ENCODE data around the gene CAMK1D. TPM values are rescaled to one million over a fixed set of nuclear protein-coding genes. Genes with fewer than 3 reads are reported as not detected.

Gene CAMK1D
- total and polyA plus RNA-seq, 2 experiments from 2014 or later = 3.5 to 6.0 TPM

GRCh38 chr10:12884851-12885250 is 535.5 kb downstream of the CAMK1D start:
- no peaks in the 10 kb centered on the region for H4K20me1 ChIP-seq (ENCODE audit: insufficient read depth, poor library complexity, severe bottlenecking)
- peak; percentile 55 for DNase-seq (ENCODE audit: low spot score)

More at GRCh38 chr10:12884851-12885250, 535.5 kb downstream of the CAMK1D start:
- Histone ChIP-seq H3K27me3 (no peaks in the 10 kb centered on the region), H3K79me2 (no peaks in the 10 kb centered on the region), H3K27ac (no peak overlapping the region), H3K4me3 (no peak overlapping the region), H3K4me2 (no peak overlapping the region), H2AFZ (no peak overlapping the region), H3K9me2 (replicated peaks; ENCODE audit: insufficient read depth) (no peaks in the 10 kb centered on the region), H3K4me1 (ENCODE audit: insufficient read depth) (no peaks in the 10 kb centered on the region), H3K36me3 (replicated peaks; ENCODE audit: insufficient read depth, low read depth) (no peaks in the 10 kb centered on the region), H3K9me3 (ENCODE audit: low read depth) (no peaks in the 10 kb centered on the region)
- 87% methylated on average over 6 of the region's 6 CpGs for WGBS (ENCODE audit: low lambda C conversion rate, missing lambda C conversion rate)
- TF ChIP-seq EZH2phosphoT487 (IDR thresholded peaks at IDR 0.05; ENCODE audit: low read depth, severe bottlenecking, unreplicated experiment) (no peak), EZH2 (IDR thresholded peaks at IDR 0.05; ENCODE audit: borderline replicate concordance) (no peak), CTCF (IDR thresholded peaks at IDR 0.05; ENCODE audit: poor library complexity) (no peak)

MicroRNAs within 50 kb of the gene (microRNA counts, 767-probe panel; counts per million panel counts)
- microRNA hsa-miR-548q = not detected

Small RNAs within 50 kb of the gene (microRNA-seq; reads per million reads assigned to microRNA genes)
- gene MIR4480 (not detected), gene MIR4481 (not detected), gene MIR548Q (not detected)

Small RNAs within 50 kb of the gene (small RNA-seq; reads per million reads assigned to genes)
- gene MIR4480 (not detected), gene MIR548Q (not detected), gene RF00279 (0.19 reads per million), gene RN7SL198P (not detected), gene RNU6ATAC39P (not detected)

Other genes with a start within 250 kb of the CAMK1D start
- 11.1 and 13.7 TPM in 2 replicates for gene SEC61A2, start 219.9 kb upstream of the CAMK1D start, total RNA-seq
- gene SEC61A2, start 219.9 kb upstream of the CAMK1D start, polyA plus RNA-seq = 9.2 and 12.2 TPM in 2 replicates
- gene NUDT5, start 153.7 kb upstream of the CAMK1D start, total RNA-seq = 54.0 and 54.9 TPM in 2 replicates
- gene NUDT5, start 153.7 kb upstream of the CAMK1D start, polyA plus RNA-seq = 80.9 and 85.1 TPM in 2 replicates
- 84.4 and 104 TPM in 2 replicates for gene CDC123, start 153.4 kb upstream of the CAMK1D start, total RNA-seq
- gene CDC123, start 153.4 kb upstream of the CAMK1D start, polyA plus RNA-seq = 92.3 and 100 TPM in 2 replicates

Data from hepatocyte (in vitro differentiated cells).